ENCODE data around the gene PRR23E.

- TF ChIP-seq POLR2A (IDR thresholded peaks at IDR 0.05) (no peak), CTCF (IDR thresholded peaks at IDR 0.05) (no peak)
Observed at GRCh38 chr3:127165694-127166485, 27.0 kb upstream of the PRR23E start.
